ENCODE data around the gene TSHR.

TSHR gene

DNA sequence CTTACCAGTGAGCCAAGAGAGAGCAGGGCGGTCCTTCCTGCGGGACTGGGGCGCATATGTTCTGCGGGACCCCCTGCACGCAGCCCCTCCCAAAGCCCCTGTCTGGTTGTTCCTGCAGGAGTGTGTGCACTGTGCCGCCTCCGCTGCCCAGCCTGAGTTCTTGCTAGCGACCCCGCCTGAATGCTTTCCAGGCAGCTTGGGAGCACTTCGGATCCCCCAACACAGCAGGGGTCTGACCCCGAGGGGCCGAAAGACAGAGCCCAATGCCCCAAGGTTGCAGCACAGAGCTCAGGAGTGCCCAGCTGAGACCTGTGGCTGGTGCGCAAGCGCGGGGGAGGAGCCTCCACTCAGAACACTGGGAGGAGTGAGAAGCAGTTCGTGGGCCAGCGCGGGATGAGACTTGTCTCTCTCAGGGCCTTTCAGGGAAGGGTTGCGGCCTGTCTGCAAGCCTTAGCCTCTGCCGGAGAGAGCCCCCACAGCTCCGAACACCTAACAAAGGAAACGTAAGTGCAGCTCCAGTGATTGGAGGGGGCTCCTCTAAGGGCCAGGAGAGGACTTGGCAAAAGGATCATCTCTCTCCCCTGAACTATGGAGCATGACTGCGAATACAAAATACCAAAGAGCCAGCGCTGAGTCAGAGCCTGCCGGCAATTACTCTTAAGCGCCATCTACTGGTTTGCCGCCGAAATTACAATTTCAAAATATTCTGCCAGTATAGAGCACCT lies 214.8 kb downstream of the TSHR start:
- TF ChIP-seq, protein P1, sequence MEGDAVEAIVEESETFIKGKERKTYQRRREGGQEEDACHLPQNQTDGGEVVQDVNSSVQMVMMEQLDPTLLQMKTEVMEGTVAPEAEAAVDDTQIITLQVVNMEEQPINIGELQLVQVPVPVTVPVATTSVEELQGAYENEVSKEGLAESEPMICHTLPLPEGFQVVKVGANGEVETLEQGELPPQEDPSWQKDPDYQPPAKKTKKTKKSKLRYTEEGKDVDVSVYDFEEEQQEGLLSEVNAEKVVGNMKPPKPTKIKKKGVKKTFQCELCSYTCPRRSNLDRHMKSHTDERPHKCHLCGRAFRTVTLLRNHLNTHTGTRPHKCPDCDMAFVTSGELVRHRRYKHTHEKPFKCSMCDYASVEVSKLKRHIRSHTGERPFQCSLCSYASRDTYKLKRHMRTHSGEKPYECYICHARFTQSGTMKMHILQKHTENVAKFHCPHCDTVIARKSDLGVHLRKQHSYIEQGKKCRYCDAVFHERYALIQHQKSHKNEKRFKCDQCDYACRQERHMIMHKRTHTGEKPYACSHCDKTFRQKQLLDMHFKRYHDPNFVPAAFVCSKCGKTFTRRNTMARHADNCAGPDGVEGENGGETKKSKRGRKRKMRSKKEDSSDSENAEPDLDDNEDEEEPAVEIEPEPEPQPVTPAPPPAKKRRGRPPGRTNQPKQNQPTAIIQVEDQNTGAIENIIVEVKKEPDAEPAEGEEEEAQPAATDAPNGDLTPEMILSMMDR (conservative IDR thresholded peaks at IDR 0.05; ENCODE audit: low read length), result peak; percentile 91
- H3K4me3 ChIP-seq (ENCODE audit: low read length), result peak overlapping the region; percentile 81
- DNase-seq (ENCODE audit: low read depth), result peak; percentile 87

DNA sequence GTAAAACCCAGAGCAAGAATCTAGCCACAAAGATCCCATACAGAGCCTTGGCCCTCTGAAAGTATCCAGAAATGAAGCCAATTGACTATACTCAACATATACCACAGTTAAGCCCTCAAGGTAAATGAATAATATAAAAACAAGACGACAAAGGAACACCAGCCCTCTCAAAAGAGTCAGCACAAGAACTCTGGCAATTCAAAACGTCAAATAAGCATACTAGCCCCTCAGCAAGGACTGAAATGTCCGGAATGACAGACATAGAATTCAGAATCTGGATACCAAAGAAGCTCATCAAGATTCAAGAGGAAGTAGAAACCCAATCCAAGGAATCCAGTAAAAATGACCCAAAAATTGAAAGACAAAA lies 215.4 kb downstream of the TSHR start:
- no peak overlapping the region for H3K4me3 ChIP-seq (ENCODE audit: low read length)
- DNase-seq (ENCODE audit: low read depth), result no peak
- TF ChIP-seq, protein P1 (conservative IDR thresholded peaks at IDR 0.05; ENCODE audit: low read length), result no peak

DNA sequence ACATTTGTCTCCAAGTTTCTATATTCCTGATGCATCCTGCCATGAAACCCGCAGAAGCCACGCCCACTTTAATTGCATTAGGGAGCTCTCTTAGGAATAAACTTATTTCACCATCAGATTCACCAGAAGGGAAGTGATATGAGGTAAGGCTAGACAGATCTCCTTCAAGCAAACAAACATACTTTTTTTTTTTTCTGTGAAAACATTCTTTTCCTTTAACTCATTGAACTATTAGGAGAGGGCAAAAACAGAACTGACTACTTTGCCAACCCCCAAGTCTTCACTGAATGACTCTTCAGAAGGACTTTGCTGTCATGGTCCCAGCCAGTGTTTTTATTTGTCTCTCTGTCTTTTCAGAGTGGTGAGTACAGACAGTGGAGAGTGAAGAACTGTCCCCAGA lies 216.9 kb downstream of the TSHR start:
- TF ChIP-seq, protein P1 (conservative IDR thresholded peaks at IDR 0.05; ENCODE audit: low read length), result no peak
- H3K4me3 ChIP-seq (ENCODE audit: low read length), result no peak overlapping the region
- DNase-seq (ENCODE audit: low read depth), result peak; percentile 38

DNA sequence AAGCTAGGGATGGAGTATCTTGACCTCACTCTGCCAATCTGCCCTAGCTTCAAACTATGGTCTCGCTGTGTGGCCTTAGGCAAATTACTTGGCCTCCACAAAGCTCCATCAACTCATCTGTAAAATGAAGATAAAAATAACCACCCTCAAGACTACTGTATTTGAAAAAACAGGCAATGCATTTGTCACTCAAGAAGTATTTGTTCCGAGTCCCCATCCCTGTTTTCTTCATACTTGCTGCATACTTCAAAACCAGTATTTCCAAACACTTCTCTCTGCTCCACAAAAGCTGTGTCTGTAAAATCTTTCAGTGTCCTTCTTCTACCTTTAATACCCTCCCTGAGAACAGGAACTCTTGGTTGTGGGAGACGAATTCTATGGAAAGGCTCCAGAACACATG lies 217.5 kb downstream of the TSHR start:
- TF ChIP-seq, protein P1 (conservative IDR thresholded peaks at IDR 0.05; ENCODE audit: low read length), result no peak
- no peak overlapping the region for H3K4me3 ChIP-seq (ENCODE audit: low read length)
- DNase-seq (ENCODE audit: low read depth), result peak; percentile 61

DNA sequence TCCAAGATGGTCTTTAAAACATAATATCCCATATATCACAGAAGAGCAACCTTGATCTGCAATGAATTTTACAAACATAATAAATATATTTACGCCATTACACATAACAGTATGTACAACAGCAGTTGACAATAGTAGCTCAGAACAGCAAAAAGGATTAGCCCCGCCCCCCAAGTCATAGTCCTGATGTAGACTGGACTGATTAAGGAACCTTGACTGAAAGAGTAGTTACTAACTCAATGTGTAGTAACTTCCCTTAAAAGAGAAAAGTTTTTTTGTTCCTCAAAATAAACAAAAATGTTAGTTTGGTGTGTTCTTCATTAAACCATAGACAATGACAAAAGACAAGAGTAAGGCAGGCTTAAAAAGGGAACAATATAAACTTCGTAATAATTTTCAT lies 220.8 kb downstream of the TSHR start:
- DNase-seq (ENCODE audit: low read depth), result no peak
- TF ChIP-seq, protein P1 (conservative IDR thresholded peaks at IDR 0.05; ENCODE audit: low read length), result no peak
- no peak overlapping the region for H3K4me3 ChIP-seq (ENCODE audit: low read length)

DNA sequence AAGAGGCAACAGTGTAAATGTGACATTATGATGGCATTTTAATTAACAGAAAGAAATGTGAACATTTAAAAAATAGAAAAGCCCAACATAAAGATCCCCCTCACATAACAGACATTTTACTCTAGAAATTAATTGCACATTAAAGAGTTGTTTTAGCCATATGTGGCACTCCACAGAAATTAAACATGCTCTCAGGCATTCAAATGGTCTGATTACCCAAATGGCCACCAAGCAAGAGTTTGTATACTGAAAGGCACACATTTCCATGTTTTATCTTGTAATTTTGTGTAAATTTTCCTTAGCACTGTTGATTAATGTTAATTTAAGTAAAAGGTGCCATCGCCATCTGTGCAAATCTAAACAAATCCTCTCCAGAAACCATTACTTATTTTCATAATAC lies 221.8 kb downstream of the TSHR start:
- TF ChIP-seq, protein P1 (conservative IDR thresholded peaks at IDR 0.05; ENCODE audit: low read length), result no peak
- no peak for DNase-seq (ENCODE audit: low read depth)
- H3K4me3 ChIP-seq (ENCODE audit: low read length), result no peak overlapping the region

DNA sequence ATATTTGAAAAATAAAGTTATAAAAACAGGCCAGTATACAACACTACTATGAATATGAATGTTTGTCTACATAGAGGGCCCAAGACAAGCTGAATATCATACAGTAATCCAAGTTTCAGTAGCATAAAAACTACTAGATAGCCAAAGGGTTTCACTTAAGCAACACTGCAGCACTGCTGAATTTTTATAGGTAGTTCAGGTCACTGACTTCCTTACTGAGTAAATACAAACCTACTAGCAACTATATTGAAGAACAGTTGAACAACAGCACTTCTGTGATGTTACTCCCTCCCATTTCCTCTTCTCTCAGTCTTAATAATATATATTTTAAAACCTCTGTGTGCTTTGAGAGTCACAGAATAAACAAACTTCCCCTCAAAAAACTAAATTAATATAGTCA lies 222.6 kb downstream of the TSHR start:
- TF ChIP-seq, protein P1 (conservative IDR thresholded peaks at IDR 0.05; ENCODE audit: low read length), result no peak
- no peak for DNase-seq (ENCODE audit: low read depth)
- H3K4me3 ChIP-seq (ENCODE audit: low read length), result no peak overlapping the region

Measured in AG10803 (cell line).